ENCODE data around the gene RNF145. TPM values are rescaled to one million over a fixed set of nuclear protein-coding genes. Genes with fewer than 3 reads are reported as not detected.

Gene RNF145
- total RNA-seq, 1 experiment from 2014 or later, result 13.7 TPM

GRCh38 chr5:159257629-159258283 lies 48.4 kb upstream of the RNF145 start:
- H3F3A ChIP-seq (ENCODE audit: low read length, unreplicated experiment), result no peaks in the 10 kb centered on the region
- BruUV-seq (replicated peaks), result no TSS peak
- H3K36me3 ChIP-seq (ENCODE audit: low read depth, low read length), result no peaks in the 10 kb centered on the region
- H3K79me2 ChIP-seq (ENCODE audit: low read length), result no peaks in the 10 kb centered on the region
- intact Hi-C loops (cut with micrococcal nuclease), result no loop called here
- H3K4me1 ChIP-seq (ENCODE audit: insufficient read depth, low read length), result peaks cover 8% of the 10 kb centered on the region; the same call in 1 of the 2 replicates
- no peaks in the 10 kb centered on the region for H3K9me3 ChIP-seq (ENCODE audit: low read length)
- no peak overlapping the region for H3K9ac ChIP-seq (ENCODE audit: low read length)
- no peak overlapping the region for H3K27ac ChIP-seq (ENCODE audit: low read length)
- H4K20me1 ChIP-seq (ENCODE audit: low read length), result no peaks in the 10 kb centered on the region
- CTCF ChIA-PET, result no interaction called here
- TF ChIP-seq CTCF (conservative IDR thresholded peaks at IDR 0.05; ENCODE audit: low read depth, low read length) (no peak), EZH2phosphoT487 (IDR thresholded peaks at IDR 0.05; ENCODE audit: borderline replicate concordance, low read length) (no peak), EZH2 (IDR thresholded peaks at IDR 0.05; ENCODE audit: low read length, unreplicated experiment) (no peak)
- no peaks in the 10 kb centered on the region for H3K9me2 ChIP-seq (replicated peaks; ENCODE audit: low read length)
- H3K4me2 ChIP-seq (ENCODE audit: low read length), result no peak overlapping the region
- ATAC-seq, result no peak
- no peak overlapping the region for H2AFZ ChIP-seq (ENCODE audit: low read length)
- POLR2A ChIA-PET (ENCODE audit: unreplicated experiment), result no interaction called here
- DNase-seq, result no peak
- H3K27me3 ChIP-seq (ENCODE audit: low read length), result no peaks in the 10 kb centered on the region
- no peak overlapping the region for H3K4me3 ChIP-seq (ENCODE audit: low read length)

- BruUV-seq (replicated peaks), result no TSS peak
- ChIA-PET CTCF (no interaction called here), POLR2A (ENCODE audit: unreplicated experiment) (no interaction called here)
- TF ChIP-seq EZH2 (IDR thresholded peaks at IDR 0.05; ENCODE audit: low read length, unreplicated experiment) (no peak), CTCF (conservative IDR thresholded peaks at IDR 0.05; ENCODE audit: low read depth, low read length) (no peak), EZH2phosphoT487 (IDR thresholded peaks at IDR 0.05; ENCODE audit: borderline replicate concordance, low read length) (no peak)
- no peaks in the 10 kb centered on the region for H3K9me2 ChIP-seq (replicated peaks; ENCODE audit: low read length)
- H3K4me1 ChIP-seq (ENCODE audit: insufficient read depth, low read length), result peaks cover 2% of the 10 kb centered on the region; the same call in 1 of the 2 replicates
- no peak overlapping the region for H3K27ac ChIP-seq (ENCODE audit: low read length)
- H2AFZ ChIP-seq (ENCODE audit: low read length), result no peak overlapping the region
- no peaks in the 10 kb centered on the region for H3K9me3 ChIP-seq (ENCODE audit: low read length)
- no peaks in the 10 kb centered on the region for H3K27me3 ChIP-seq (ENCODE audit: low read length)
- ATAC-seq, result no peak
- no peak overlapping the region for H3K4me2 ChIP-seq (ENCODE audit: low read length)
- H4K20me1 ChIP-seq (ENCODE audit: low read length), result no peaks in the 10 kb centered on the region
- H3K4me3 ChIP-seq (ENCODE audit: low read length), result no peak overlapping the region
- intact Hi-C loops (cut with micrococcal nuclease), result no loop called here
- H3F3A ChIP-seq (ENCODE audit: low read length, unreplicated experiment), result no peaks in the 10 kb centered on the region
- H3K9ac ChIP-seq (ENCODE audit: low read length), result no peak overlapping the region
- no peaks in the 10 kb centered on the region for H3K36me3 ChIP-seq (ENCODE audit: low read depth, low read length)
- peak; percentile 2 for DNase-seq
- no peaks in the 10 kb centered on the region for H3K79me2 ChIP-seq (ENCODE audit: low read length)
Observed at GRCh38 chr5:159257007-159257406, 47.7 kb upstream of the RNF145 start.

- no TSS peak for BruUV-seq (replicated peaks)
- no peaks in the 10 kb centered on the region for H3K9me2 ChIP-seq (replicated peaks; ENCODE audit: low read length)
- intact Hi-C loops (cut with micrococcal nuclease), result no loop called here
Observed at GRCh38 chr5:159252195-159252594, 42.8 kb upstream of the RNF145 start.

More at GRCh38 chr5:159252195-159252594, 42.8 kb upstream of the RNF145 start:
- no peak for ATAC-seq
- Histone ChIP-seq H3K36me3 (ENCODE audit: low read depth, low read length) (no peaks in the 10 kb centered on the region), H3K27ac (ENCODE audit: low read length) (no peak overlapping the region), H4K20me1 (ENCODE audit: low read length) (no peaks in the 10 kb centered on the region), H2AFZ (ENCODE audit: low read length) (no peak overlapping the region), H3K4me1 (ENCODE audit: insufficient read depth, low read length) (no peaks in the 10 kb centered on the region), H3K27me3 (ENCODE audit: low read length) (no peaks in the 10 kb centered on the region), H3K79me2 (ENCODE audit: low read length) (no peaks in the 10 kb centered on the region), H3F3A (ENCODE audit: low read length, unreplicated experiment) (no peaks in the 10 kb centered on the region), H3K4me3 (ENCODE audit: low read length) (no peak overlapping the region), H3K9me3 (ENCODE audit: low read length) (no peaks in the 10 kb centered on the region), H3K9ac (ENCODE audit: low read length) (no peak overlapping the region), H3K4me2 (ENCODE audit: low read length) (no peak overlapping the region)
- DNase-seq, result no peak
- CTCF ChIA-PET, result no interaction called here
- TF ChIP-seq CTCF (conservative IDR thresholded peaks at IDR 0.05; ENCODE audit: low read depth, low read length), result no peak
- TF ChIP-seq EZH2phosphoT487 (IDR thresholded peaks at IDR 0.05; ENCODE audit: borderline replicate concordance, low read length), result no peak
- no peak for TF ChIP-seq EZH2 (IDR thresholded peaks at IDR 0.05; ENCODE audit: low read length, unreplicated experiment)
- POLR2A ChIA-PET (ENCODE audit: unreplicated experiment), result no interaction called here

Data from PC-3 (cell line).